Liver (tissue), 3 donors: ENCODE data around the gene CAST.

Source experiments
- CTCF ChIP-seq: fragments of 150-350 bp; IDR thresholded peaks from 2 replicates; pipeline ENCODE4 v1.5.1; 2017; ENCODE audit warnings: improper control_type of control experiment, low read depth, low read length; ENCODE audit not compliant: missing input control
- EGR1 ChIP-seq, 2 donors: IDR thresholded peaks; 2 replicates each; pipeline ENCODE4 v1.6.1; 2016 to 2018; ENCODE audit warnings: antibody characterized with exemption in 2 of 2, low read depth in 2 of 2
- FOXA1 ChIP-seq: IDR thresholded peaks from 2 replicates; pipeline ENCODE4 v1.6.1; 2016; ENCODE audit warnings: antibody characterized with exemption
- GABPA ChIP-seq, 2 donors: IDR thresholded peaks in 1 of 2; conservative IDR thresholded peaks in 1 of 2; 2 replicates each; pipeline ENCODE4 v1.6.1; 2016; ENCODE audit warnings: antibody characterized with exemption in 2 of 2, mild to moderate bottlenecking in 1 of 2, moderate library complexity in 1 of 2
- HNF4G ChIP-seq: IDR thresholded peaks from 2 replicates; pipeline ENCODE4 v1.6.1; 2016; ENCODE audit warnings: antibody characterized with exemption
- JUND ChIP-seq, 2 donors: IDR thresholded peaks; 2 replicates each; pipeline ENCODE4 v1.6.1; 2016; ENCODE audit warnings: antibody characterized with exemption in 2 of 2
- RAD21 ChIP-seq, 2 donors: IDR thresholded peaks; 2 replicates each; pipeline ENCODE4 v1.6.1; 2016; ENCODE audit warnings: antibody characterized with exemption in 2 of 2, mild to moderate bottlenecking in 2 of 2
- REST ChIP-seq: IDR thresholded peaks from 2 replicates; pipeline ENCODE4 v1.6.1; 2016; ENCODE audit warnings: antibody characterized with exemption, mild to moderate bottlenecking
- SP1 ChIP-seq: IDR thresholded peaks from 2 replicates; pipeline ENCODE4 v1.6.1; 2018; ENCODE audit warnings: antibody characterized with exemption, mild to moderate bottlenecking
- TAF1 ChIP-seq: conservative IDR thresholded peaks from 2 replicates; pipeline ENCODE4 v1.6.1; 2016; ENCODE audit warnings: antibody characterized with exemption, mild to moderate bottlenecking
- YY1 ChIP-seq: IDR thresholded peaks from 2 replicates; pipeline ENCODE4 v1.6.1; 2016; ENCODE audit warnings: antibody characterized with exemption, mild to moderate bottlenecking
- TF ChIP-seq, protein P1 (sequence below): IDR thresholded peaks from 2 replicates; pipeline ENCODE4 v1.6.1; 2016; ENCODE audit warnings: antibody characterized with exemption
- TF ChIP-seq, protein P2 (sequence below): IDR thresholded peaks from 2 replicates; pipeline ENCODE4 v1.6.1; 2016; ENCODE audit warnings: antibody characterized with exemption
- donor health status: healthy.
- donor health status: healthy.

GRCh38 chr5:96819806-96820205 lies 157.6 kb downstream of the CAST start:
- no peak for TF ChIP-seq RAD21 (IDR thresholded peaks at IDR 0.05)
- no peak for TF ChIP-seq CTCF
- no peak for TF ChIP-seq REST
- no peak for TF ChIP-seq TAF1
- TF ChIP-seq, protein P1, sequence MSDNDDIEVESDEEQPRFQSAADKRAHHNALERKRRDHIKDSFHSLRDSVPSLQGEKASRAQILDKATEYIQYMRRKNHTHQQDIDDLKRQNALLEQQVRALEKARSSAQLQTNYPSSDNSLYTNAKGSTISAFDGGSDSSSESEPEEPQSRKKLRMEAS = no peak
- TF ChIP-seq EGR1 (IDR thresholded peaks at IDR 0.05; ENCODE audit: low read depth in 2 of 2) = no peak
- TF ChIP-seq SP1 = no peak
- no peak for TF ChIP-seq GABPA (IDR thresholded peaks at IDR 0.05 in 1 of 2, conservative IDR thresholded peaks at IDR 0.05 in 1 of 2)
- TF ChIP-seq FOXA1 = no peak
- TF ChIP-seq, protein P2, sequence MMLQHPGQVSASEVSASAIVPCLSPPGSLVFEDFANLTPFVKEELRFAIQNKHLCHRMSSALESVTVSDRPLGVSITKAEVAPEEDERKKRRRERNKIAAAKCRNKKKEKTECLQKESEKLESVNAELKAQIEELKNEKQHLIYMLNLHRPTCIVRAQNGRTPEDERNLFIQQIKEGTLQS = no peak
- TF ChIP-seq HNF4G = no peak
- no peak for TF ChIP-seq YY1
- TF ChIP-seq JUND (IDR thresholded peaks at IDR 0.05) = no peak
